Ecto neural progenitor cell (in vitro differentiated cells): ENCODE measurements around the gene STX1B.
A peak's percentile ranks its signal among the peaks of the same experiment; 100 is the strongest.
"Not testable (repeated sequence)": the region's sequence is repeated elsewhere in the genome, so short reads cannot be mapped to it uniquely, and the experiment has no call there.

Source experiments
- DNase-seq: peaks from one replicate; pipeline ENCODE4 v3.0.0-alpha.2; 2018; ENCODE audit warnings: low spot score

STX1B gene

DNA sequence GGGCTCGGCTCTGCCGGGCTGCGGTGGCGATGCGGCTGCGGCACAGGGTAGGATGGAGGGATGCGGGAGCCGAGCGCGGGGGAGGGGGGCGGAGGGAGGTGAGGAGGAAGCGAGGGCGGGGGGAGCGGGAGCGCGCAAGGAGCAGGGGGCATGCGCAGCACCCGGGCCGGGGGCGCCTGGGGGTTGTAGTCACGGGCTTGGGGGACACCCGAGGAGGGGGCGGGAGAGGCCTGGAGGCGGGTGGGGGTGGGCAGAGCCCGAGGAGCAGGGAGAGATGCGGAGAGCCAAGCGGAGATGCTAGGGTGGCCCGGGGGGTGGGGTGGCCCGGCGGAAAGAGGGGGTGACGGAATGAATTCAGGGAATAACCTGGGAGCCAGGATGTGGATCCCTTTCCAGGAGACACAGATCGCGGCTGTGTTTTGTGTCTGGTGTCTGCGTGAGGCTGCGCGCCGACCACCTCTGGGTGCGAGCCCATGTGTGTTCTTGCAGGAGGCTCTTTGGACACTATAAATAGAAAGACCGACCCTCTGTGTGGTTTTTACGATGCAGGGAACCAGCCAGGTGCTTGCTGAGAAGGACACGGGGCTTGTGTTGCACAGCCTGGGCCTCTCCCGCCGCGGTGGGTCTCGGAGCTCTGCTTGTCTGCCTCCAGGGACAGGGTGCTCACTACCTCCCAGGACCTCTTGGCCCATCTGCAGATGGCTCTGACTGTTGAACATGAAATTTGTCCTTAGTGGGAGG, at the start of gene STX1B:
TSS of gene STX1B (minus strand) at position 54 of the 741 bp plus-strand sequence. CDS start 242 bp downstream, outside the sequence.
- peak; percentile 86 for DNase-seq

DNA sequence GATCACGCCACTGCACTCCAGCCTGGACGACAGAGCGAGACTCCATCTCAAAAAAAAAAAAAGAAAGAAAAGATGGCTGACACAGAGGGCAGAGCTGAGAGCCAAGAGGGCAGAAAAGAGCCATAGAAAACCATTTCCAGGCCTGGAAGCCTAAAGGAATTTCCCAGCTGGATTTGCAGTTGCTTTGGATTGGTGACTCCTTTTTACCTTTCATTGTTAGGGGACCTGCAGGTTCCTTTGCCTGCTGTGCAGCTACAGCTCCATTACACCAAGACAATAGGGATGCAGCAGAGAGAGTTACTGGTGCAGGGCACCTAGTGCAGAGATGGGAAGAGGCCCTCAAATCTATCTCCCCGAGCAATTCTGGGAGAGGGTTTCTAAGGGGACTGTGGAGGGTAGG, 45.2 kb upstream of the STX1B start:
- no peak for DNase-seq

DNA sequence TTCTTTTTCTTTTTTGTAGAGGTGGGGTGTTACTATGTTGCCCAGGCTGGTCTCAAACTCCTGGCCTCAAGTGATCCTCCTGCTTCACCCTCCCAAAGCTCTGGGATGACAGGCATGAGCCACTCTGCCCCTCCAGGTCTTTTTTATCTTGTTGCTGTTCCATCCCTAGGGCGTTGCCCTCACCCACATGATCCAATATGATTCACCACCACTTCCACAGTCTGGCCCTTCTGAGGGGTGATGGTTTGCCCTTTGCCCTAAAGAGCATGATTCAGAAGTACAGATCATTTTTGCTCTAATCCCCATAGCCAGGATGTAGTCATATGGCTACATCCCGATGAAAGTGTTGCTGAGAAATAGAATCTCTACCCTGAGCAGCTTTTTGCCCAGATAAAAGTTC, 41.7 kb upstream of the STX1B start:
- no peak for DNase-seq

DNA sequence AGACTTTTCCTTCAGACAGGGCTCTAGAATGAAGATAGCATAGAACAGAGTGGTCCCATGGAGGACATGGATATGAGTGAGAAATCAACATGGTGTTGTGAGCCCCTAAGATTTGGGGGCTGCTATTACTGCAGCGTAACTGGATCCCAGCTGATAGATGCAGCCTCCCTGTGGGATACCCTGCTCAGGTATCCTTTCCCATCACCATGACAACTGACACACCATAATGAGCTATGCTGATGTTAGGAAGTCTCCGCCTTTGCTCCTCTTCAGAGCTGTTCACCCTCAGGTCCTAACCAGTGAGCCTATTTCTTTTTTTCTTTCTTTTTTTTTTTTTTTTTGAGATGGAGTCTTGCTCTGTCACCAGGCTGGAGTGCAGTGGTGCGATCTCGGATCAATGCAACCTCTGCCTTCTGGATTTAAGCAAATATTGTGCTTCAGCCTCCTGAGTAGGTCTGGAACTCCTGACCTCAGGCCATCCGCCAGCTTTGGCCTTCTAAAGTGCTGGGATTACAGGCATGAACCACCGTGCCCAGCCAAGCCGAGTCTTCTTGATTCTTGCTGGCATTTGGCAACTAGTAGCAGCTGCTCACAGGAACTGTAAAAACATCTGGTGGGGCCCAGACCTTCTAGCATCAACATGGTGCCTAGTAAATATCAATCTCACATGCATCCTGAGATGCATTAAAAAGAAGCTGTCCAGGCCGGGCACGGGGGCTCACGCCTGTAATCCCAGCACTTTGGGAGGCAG, 40.0 kb upstream of the STX1B start:
- no peak for DNase-seq

DNA sequence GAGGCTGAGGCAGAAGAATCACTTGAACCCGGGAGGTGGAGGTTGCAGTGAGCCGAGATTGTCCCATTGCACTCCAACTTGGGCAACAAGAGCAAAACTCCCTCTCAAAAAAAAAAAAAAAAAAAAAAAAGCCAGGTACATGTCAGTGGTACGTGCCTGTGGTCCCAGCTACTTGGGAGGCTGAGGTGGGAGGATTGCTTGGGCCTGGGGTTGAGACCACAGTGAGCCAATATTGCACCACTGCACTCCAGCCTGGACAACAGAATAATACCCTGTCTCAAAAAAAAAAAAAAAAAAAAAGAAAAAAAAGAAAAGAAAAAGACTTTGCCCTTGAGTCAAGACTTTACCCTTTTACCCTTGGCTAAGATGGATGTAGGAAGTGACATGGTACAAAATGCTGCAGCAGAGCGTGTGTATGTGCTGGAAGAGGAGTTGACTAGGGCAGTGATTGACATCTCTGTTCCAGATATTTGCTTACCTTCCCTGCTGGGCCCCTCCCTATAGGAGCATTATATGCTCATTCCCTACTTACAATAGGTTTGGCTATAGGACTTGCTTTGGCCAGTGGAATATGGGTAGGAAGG, 33.6 kb upstream of the STX1B start:
- DNase-seq = no peak

DNA sequence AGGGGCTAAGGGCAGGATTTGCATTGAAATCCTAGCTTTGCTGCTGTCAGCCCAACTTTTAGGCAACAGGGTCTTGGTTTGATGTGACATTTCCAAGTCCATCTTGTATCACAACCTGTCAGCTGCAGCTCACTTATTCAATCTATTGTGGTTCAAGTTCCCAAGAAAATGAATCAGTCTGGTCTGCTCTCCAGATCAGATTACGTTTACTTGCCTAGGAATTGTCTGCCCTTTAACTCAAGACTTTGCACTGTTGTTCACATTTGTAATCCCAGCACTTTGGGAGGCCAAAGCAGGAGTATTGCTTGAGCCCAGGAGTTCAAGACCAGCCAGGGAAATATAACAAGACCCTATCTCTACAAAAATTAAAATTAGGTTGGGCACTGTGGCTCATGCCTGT, 32.9 kb upstream of the STX1B start:
- DNase-seq = no peak

DNA sequence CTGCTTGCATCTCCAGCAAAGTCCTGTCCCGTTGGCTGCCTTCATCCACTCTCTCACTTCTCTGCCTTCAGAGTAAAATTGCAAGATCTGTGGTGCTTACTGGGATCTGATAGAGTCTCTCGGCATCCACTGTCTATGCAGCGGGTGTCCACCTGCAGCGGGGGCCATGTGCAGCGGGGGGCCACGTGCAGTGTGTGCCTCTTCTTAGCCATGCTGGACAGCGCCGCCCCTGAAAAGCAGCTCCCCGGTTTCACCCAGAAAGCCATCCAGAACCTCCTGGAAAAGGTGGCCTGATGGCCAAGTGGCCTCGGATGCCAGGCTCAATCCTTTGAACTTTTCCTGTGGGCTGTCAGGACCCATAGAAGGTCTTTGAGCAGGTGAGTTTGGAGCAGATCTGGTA, 32.4 kb upstream of the STX1B start:
- DNase-seq = no peak

DNA sequence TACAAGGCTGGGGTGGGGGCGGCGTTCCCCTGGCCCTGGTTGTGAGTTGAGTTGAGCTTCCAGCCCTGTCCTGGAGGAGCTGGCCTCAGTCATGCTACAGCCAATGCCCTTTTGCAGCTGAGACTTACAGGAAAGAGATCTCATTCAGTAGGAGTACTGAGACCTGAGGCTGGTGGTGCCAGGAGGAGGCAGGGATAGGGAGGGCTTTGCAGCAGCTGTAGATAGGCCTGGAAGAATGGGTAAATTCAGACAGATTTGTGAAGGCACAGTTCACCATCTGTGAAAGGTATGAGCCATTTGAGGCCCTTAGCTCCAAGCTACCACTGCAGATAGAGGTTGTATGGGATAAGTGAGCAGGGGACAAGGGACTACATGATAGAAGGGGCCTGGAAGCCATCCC, 28.6 kb upstream of the STX1B start:
- no peak for DNase-seq

DNA sequence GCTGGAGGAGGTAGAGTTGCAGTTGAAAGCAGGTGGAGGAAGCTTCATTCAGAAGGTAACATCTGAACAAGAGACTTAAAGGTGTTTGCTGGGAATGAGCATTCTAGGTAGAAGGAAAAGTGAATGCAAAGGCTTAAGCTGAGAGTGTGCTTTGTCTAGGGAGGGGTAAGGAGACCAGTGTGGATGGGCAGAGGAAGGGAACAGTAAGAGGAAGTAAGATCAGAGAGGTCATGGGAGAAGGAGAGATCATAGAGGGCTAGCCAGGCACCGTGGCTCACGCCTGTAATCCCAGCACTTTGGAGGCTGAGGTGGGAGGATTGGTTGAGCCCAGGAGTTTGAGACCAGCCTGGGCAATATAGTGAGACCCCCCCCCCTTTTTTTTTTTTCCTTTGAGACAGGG, 26.3 kb upstream of the STX1B start:
- DNase-seq = no peak

DNA sequence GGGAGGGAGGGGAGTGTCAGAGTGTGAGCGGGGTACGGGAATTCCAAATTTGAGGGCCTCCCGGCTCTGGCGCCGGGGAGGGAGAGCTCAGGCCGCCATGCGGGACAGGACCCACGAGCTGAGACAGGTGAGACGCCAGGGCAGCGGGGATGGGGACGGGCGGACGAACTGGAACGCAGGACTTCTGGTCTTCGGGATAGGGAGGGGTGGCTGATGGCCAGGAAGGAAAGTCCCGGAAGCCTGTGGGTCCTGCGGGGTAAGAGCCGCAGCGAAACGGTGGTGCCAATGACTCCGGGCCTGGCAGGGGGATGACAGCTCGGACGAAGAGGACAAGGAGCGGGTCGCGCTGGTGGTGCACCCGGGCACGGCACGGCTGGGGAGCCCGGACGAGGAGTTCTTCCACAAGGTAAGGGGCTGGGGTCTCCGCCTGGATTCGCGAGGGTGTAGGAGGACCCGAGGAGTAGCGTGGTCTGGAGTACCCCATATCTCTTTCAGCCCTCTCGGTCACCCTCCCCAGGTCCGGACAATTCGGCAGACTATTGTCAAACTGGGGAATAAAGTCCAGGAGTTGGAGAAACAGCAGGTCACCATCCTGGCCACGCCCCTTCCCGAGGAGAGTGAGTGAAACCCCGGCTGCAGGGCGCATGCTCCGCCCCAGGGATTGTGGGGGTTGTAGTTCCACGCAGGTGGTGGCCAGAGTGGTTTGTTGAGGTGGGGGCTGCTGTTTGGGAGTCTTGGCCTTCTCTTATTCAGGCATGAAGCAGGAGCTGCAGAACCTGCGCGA, 23.5 kb upstream of the STX1B start:
- peak; percentile 88 for DNase-seq

DNA sequence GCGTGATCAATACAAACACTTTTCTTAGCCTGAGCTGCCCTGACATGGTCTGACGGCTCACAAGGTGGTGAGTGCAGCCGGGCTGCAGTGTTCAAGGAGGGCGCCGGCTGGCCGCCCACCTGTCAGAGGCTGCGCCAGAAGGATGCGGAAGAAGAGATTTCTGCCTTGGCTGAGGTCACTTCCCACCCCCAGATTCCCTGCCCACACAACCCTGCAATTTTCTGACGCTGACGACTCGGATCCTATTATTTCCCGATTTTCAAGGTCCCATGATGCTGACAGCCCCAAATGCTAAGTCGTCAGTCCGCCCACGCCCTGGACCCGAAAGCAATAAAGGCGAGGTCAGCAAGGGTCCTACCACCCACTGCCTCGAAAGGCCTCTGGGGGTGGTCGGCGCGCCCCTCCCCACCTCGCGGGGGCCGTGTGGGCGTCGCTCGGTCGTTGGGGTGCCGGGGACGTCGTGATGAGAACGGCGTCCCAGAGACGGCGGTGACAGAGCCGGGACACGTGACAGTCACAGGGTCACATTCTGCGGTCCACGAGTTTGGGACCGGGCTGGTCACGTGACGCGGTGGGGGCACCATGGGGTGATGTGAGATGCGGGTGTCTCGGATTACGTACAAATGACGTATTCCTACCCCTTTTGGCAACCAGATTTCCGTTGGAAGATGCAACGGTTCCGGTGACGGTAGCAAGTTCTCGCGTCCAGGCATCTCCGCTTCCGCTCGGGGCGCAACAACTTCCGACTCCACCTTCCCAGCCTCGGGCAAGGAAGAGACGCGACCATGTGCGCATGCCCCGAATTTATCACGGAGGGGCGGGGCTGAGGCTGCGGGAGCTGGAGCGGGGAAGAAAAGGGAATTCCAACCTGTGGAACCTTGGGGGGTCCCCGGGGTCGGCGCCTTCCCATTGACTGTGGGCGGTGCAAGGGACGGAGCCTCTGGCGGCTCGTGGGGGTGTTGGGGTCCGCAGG, 22.6 kb upstream of the STX1B start, which contains the start of gene STX4:
TSS of gene STX4 (plus strand) at position 823 of the 973 bp plus-strand sequence. CDS start 248 bp downstream, outside the sequence.
- peak; percentile 97 for DNase-seq

DNA sequence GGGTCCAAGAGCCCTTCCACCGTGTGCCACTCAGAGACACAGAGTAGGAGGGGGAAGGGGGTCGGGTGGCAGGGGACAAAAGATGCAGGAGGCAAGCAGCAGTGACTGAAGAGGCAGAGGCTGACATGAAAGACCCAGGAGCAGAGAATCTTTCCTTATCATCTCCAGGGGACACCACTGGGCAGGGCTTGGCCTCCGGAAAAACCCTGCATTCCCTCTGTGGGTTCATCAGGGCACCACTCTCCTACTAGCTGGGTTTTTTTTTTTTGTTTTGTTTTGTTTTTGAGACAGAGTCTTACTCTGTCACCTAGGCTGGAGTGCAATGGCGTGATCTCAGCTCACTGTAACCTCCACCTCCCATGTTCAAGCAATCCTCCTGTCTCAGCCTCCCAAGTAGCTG, 20.8 kb upstream of the STX1B start:
- no peak for DNase-seq

DNA sequence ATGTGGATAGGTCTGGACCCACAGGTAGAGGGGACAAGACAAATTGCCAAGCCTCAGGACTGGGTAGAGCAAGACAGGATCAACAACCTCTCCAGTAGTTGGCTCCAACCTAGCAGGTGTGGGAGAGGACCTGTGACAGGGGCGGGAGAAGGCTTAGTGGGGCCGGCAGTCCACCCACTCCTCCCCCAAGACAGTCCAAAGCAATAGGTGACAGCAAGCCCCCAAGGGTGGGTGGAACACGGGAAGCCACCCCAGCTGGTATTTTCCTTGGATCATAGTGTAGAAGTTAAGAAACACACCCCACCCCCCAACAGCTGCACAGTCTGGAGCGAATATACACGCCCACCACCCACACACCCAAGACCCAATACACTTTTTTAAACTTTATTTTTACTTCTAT, 18.8 kb upstream of the STX1B start:
- DNase-seq = no peak

DNA sequence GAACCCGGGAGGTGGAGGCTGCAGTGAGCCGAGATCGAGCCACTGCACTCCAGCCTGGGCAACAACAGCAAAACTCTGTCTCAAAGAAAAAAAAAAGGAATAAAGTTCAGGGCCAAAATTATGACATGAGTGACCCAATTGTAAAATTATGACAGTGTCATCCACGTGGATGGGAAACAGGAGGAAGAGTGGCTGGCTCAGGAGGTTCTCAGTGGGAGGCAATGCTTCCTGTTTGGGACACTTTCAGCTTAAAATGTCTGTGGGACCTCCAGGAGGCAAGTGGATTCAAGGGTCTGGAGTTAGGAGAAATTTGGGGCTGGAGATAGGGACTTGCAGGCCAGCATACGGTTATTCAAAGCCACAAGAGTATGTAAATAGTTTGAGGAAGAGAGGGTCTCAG, 14.9 kb upstream of the STX1B start:
- DNase-seq = no peak

DNA sequence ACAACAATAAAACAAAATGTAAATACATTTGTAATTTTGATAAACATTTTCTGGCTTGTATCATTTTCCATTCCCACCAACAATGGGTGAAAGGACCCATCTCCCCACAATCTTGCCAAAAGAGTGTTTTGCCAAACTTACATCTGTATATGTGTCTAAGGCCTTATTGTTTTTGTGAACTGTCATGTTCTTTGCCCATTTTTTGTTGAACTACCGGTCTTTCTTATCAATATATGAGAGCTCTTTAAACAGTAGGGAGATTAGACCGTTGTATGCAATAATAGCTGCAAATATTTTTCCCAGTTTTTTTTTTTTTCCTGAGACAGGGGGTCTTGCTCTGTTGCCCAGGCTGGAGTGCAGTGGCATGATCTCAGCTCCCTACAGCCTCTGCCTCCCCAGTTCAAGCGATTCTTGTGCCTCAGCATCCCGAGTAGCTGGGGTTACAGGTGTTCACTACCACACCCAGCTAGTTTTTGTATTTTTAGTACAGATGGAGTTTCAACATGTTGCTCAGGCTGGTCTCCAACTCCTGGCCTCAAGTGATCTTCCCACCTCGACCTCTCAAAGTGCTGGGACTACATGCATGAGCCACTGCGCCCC, 13.3 kb upstream of the STX1B start:
- no peak for DNase-seq

DNA sequence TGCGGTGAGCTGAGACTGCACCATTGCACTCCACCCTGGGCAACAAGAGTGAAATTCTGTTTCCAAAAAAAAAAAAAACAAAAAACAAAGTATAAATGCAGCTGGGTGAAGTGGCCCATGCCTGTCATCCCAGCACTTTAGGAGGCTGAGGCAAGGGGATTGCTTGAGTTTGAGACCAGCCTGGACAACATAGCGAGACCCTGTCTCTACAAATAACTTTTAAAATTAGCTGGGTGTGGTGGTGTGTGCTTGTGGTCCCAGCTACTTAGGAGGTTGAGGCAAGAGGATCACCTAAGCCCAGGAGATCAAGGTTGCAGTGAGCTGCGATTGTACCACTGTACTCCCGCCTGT, 12.8 kb upstream of the STX1B start:
- DNase-seq = no peak

DNA sequence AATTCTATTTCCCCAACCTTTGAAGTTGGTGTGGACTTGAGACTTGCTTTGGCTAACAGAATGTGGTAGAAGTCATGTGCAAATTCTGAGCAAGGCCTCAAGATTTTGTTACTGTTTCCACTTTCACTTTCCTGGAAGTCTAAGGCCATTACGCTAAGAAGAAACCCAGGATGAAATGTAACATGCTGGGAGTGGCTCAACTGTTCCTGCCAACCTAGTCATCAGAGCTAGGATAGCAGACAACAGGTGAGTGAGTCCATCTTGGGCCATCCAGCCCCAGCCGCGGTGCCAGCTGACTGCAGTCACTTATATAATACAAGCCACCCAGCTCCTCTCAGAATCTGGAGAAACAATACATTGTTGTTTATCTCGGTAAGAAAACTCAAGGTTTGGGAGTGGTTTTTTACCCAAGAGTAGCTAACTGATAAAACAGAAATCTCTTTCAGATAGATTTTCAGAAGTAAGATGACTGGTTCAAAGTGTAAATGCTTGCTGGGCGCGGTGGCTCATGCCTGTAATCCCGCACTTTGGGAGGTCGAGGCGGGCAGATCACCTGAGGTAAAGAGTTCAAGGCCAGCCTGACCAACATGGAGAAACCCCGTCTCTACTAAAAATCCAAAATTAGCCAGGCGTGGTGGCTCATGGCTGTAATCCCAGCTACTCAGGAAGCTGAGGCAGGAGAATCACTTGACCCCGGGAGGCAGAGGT, 12.3 kb upstream of the STX1B start:
- DNase-seq = no peak

DNA sequence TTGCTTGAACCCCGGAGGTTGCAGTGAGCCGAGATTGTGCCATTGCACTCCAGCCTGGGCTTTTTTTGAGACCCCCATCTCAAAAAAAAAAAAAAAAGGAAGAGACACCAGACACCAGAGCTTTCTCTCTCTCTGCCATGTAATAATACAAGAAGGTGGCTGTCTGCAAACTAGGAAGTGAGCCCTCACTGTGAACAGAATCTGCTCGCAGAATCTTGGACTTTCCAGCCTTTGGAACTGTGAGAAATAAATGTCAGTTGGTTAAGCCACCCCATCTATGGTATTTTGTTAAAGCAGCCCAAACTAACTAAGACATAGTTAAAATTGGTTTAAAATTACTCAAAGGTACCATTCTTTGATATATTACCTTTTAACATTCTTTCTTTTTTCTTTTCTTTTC, 10.1 kb upstream of the STX1B start:
- DNase-seq = no peak

DNA sequence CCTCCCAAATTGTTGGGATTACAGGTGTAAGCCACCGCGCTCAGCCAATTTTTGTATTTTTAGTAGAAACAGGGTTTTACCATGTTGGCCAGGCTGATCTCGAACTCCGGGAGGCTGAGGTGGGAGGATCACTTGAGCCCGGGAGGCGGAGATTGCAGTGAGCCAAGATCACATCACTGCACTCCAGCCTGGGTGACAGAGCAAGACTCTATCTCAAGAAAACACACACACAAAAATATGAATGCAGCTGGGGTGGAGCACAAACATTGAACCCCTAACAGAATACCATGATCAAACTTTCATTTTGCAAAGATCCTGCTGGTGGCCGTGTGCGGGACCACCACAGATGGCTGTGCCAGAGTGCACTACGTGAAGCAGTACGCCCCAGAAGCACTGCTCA, 7.3 kb upstream of the STX1B start:
- DNase-seq = not testable (repeated sequence)

DNA sequence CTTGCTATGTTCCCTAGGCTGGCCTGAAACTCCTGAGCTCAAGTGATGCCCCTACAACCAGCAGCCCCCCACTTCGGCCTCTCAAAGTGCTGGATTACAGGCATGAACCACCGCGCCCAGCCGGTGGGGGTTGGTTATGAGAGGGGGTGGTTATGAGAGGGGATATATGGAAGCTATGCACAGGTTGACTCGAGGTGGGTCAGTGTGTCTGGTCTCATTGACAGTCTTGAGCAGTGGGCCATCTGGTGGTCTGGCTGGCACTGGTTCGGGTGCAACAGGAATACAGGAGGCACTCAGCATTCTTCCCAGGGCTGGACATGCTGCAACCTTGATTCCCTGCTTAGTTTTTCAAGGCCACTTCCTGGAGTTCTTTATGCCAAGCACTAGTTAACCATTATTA, 5.6 kb upstream of the STX1B start:
- no peak for DNase-seq
